Measurements from ENCODE around the gene GRID1.

DNA sequence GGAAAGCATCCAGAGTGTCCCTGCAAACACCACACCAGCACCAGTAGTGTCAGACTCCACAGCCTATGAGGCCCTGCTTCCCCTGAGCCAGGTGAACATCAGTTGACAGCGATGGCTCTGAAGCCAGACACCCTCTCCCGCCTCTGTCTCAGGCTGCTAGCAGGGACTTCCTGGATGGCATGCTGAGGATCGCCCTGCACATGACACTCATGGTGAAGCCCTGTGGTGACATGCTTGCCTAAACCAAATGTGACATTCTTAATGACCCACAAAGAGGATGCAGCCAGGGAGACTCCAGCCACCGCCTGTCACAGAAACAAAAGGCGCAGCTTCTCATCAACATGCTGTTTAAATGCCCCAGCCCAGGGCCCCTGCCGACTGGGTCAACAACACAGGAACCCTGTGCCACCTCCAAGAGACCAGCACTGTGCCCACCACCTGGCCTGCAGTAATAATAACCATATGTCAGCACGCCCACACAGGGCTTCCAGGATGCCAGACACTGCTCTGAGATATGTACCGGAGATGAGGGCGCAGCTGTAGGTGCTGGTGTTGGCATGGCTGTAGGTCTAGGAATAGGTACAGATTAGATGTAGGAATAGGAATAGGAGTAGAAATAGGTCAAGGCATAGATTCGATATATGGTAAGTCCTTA is 81.3 kb downstream of the GRID1 start:
- TF ChIP-seq EZH2 (IDR thresholded peaks at IDR 0.05; ENCODE audit: insufficient read depth, poor library complexity, severe bottlenecking) (no peak), EZH2phosphoT487 (IDR thresholded peaks at IDR 0.05; ENCODE audit: insufficient read depth, low read depth) (no peak)
